HG03103 (cell line): Measurements from ENCODE around the gene CREG2.

Source experiments
- ATAC-seq: cut with Tn5 transposase; IDR thresholded peaks from one replicate; pipeline ENCODE4 v1.9.1; 2021; ENCODE audit warnings: low read depth; ENCODE audit not compliant: unreplicated experiment

CREG2 gene, protein sequence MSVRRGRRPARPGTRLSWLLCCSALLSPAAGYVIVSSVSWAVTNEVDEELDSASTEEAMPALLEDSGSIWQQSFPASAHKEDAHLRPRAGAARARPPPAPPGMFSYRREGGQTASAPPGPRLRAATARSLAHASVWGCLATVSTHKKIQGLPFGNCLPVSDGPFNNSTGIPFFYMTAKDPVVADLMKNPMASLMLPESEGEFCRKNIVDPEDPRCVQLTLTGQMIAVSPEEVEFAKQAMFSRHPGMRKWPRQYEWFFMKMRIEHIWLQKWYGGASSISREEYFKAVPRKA

DNA sequence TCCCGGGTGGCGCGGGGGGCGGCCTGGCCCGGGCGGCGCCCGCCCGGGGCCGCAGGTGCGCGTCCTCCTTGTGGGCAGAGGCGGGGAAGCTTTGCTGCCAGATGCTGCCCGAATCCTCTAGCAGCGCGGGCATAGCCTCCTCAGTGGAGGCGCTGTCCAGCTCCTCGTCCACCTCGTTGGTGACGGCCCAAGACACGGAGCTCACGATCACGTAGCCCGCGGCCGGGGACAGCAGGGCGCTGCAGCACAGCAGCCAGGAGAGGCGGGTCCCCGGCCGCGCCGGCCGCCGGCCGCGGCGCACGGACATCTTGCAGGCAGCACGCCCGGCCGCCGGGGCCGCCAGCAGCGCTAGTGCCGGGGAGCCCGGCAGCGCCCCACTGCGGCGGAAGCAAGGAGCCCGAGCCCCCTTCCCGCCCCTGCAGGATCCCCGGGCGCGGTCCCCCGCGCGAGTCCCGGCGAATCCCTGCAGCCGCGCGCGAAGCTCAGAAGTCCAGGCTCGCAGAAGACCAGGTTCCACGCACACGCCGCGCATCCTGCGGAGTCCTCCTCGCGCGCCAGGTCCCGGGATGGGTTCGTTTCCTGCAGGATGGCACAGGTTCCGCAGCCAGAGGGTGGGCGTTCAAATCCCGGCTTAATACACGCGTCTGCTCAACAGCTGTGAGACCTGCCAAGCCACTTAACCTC is at the start of gene CREG2:
Gene CREG2 (minus strand): TSS at position 353 of the 684 bp plus-strand sequence. CDS start 46 bp downstream, at position 307.
- no peak for ATAC-seq

DNA sequence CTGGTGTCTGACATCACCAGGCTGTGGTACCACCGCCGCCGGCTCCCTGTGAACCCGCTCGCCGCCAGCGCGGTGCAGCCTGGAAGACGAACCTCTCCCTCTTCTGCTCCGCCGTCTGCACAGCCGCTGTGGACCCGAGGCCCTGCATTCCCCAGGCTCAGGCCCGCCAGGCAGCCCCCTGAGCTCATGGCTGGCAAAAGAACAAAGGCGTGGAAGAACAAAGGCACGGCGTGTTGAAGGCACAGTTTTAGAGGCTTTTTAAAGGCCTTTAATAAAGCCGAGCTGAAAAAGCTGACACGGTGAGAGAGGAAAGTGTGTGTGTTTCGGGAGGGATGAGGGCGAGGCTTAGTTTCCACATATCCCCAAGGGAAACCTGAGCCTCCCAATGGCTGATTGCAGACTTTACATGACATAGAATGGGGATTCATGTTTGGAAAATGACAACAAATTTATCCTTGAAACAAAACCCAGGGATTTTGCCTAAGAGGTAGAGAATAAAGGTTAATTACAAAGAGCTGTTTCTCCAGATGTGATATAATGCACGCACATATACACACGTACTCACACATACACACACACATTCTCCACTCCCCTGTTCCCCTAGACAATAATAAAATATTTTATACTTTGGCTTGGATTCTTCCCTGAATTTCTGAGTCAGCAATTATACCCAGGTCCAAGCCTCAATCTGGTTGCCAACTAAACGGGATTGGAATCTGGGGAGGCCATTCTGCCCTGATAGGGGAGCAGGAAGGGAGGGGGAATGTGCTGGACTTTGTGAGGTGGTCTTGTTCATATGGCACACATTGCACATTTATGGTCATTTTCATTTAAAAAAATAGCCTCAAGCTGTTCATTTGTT is 47.9 kb upstream of the CREG2 start:
- no peak for ATAC-seq

DNA sequence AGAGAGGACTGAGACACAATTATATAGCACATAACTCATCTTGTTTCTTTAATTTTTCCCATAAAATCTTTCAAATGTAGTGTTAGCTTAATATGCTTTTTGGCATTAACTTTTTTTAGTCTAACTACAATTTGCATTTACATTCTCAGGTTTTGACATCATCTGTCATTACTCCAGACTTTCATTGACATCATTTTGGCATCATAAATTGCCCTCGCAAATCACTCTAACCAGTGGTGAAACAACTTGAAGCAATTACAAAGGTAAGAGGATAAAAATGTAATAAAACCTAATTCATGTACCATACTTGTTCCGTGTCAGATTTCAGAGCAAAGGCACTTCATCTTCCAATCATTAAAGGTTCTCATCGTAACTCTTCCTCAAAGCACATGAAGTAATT is 46.2 kb upstream of the CREG2 start:
- ATAC-seq, result no peak

DNA sequence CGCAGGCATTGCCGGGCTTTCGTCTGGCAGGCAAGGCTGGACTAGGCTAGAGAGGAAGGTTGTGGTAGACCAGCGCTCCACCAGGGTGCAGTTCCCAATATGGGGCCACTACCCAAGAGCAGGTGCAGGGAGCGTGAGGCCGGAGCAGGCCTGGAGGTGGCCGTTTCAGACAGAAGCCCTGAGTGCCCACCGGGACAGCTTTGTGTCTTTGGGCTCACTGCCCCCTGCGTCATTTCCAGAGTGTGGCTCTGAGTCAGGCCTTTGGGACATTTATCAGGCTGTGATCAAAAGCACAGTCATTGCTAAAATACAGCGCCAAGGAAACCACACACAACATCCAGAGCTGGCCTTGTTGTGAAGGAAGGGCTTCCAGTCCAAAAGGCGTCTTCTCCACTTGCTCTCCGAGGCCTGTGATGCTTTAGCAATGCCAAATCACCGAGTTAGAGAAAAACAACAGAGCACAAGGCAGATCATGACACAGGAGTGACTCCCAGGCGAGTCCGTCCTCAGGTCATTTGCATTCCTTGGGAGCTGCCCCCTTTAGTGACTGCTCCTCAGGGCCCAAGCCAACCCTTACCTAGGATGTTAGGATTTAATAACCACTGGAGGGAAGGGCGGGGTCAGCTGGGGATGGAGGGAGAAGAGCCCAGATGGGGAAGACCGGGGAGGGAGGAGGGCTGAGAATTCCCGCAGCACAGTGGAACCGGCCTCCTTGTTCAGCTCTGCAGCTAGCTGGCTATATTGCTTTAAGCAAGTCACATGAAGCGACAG is 45.3 kb upstream of the CREG2 start:
- no peak for ATAC-seq

- no peak for ATAC-seq
Observed at GRCh38 chr2:101431486-101431885, 44.2 kb upstream of the CREG2 start.

GRCh38 chr2:101430156-101430555 is 42.9 kb upstream of the CREG2 start:
- ATAC-seq, result no peak

DNA sequence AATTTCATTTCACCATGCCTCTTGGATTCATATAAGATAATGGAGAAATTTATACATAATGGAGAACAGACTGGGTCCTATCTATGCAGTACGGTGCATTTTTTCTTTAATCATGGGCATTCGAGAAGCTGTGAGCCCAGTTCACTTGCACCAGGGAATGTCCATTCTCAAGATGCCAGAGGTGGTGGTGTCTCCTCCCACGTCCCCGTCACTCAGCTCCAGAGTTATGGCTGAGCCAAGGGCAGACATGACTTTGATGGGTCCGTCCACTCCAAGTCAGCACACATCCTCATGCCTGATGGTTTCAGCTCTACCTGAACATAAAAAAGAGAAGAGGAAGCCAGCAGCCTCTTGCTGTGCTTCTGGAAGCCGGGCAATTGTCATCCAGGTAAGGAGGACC is 42.1 kb upstream of the CREG2 start:
- no peak for ATAC-seq

- no peak for ATAC-seq
Observed at GRCh38 chr2:101428422-101429176, 41.3 kb upstream of the CREG2 start.

DNA sequence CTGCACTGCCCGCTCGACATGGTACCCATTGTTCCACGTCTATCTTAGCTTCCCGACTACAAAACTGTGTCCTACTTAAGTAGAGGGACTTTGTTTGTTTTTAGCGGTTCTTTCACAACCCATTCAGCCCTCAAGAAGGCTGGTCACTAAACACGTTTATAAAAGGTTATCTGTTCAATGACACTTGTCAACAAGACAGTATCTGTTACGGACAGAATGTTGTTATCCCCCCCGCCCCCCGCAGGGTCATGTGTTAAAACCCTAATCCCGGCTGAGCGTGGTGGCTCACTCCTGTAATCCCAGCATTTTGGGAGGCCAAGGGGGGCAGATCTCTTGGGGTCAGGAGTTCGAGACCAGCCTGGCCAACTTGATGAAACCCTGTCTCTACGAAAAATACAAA is 40.4 kb upstream of the CREG2 start:
- ATAC-seq, result no peak

DNA sequence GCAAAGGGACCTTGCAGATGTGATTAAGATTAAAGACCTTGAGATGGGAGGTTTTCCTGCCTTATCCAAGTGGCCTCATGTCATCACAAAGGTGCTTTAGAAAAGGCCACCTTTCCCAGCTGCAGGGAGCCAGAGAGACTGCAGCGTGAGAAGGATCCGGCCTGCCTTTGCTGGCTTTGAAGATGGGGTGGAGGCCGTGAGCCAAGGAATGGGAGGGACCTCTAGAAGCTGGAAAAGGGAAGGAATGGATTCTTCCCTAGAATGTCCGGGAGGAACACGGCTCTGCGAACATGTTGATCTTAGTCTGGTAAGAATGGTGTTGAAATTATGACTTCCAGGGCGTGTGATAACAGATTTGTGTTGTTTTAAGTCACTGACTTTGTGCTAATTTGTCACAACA is 39.9 kb upstream of the CREG2 start:
- no peak for ATAC-seq

- ATAC-seq, result no peak
Observed at GRCh38 chr2:101426822-101427221, 39.5 kb upstream of the CREG2 start.

DNA sequence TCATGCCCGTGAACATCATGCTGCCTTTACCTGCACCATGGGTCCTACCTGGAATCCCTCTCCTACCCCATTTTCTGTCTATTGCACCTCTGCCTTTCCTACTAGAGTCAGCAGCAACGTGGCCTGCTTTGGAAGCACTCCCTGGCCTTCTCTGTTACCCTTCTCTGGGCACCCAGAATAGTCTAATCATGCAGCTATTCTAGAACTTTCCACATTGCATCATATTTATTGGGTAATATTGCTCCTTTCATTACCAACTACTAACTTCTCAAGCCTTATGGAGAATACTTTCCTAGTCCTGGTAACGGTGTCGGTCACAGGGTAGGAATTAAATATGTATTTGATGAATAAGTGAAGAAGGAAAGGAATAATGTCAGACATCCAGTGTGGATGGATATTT is 33.3 kb upstream of the CREG2 start:
- no peak for ATAC-seq

GRCh38 chr2:101419096-101419663 is 31.9 kb upstream of the CREG2 start:
- ATAC-seq, result no peak

DNA sequence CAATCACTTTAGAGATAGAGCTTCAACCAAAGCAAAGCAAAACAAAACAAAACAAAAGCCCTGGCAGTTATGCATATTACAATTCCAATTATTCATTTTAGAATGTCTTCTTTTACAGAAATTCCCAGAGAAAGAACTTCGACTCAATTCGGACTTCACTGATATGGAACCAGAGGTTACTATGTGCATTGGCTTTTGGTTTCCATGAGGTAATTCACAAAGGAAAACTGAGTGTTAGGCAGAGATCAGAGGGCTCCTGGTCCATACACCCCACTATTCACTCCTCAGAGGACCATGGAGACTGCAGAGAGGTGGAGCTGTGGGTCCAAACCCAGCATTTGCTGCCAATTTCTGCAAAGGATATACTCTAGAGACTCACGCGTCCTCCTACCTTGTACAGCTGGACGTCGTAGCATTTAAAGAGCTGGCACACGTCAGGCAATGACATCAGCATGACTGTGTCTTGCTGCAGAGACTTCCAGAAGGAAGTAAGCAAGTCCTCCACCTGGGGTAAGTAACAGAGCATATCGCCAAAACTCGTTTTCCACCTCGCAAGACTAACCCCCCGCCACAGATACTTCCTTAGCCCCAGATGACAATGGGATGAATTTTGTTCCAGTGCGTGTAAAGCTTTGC is 31.3 kb upstream of the CREG2 start:
- no peak for ATAC-seq

DNA sequence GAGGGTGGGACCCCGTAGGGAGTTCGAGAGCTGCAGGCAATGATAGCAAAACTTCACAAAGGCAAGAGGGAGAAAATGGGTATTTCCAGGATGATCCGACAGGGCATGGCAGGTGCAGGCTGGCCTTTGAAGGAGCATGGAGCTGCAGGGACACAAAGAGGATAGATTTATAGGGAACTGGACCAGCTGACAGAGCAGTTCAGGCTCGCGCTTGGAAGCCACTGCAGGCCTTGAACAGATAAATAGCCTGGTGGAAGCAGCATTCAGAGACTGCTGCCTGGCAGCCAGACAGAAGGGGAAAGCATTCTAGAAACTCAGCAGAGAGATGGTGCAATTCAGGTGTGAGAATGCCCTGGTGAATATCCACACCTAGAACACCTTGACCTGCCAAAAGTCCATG is 29.3 kb upstream of the CREG2 start:
- ATAC-seq, result no peak

- no peak for ATAC-seq
Observed at GRCh38 chr2:101415884-101416283, 28.6 kb upstream of the CREG2 start.

DNA sequence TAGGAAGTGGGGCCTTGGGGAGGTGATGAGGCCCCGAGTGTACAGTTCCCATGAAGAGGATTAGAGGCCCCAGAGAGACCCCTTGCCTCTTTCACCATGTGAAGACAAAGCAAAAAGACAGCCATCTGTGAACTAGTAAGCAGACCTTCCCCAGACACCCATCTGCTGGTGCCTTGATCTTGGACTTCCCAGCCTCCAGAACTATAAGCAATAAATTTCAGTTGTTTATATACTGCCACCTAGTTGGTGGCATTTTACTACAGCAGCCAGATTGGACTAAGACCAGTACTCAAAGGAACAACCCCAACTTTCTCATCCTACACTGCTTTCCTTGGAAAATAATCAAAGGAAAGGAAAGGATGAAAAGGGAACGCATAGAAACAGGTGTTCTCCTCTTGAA is 27.9 kb upstream of the CREG2 start:
- no peak for ATAC-seq

DNA sequence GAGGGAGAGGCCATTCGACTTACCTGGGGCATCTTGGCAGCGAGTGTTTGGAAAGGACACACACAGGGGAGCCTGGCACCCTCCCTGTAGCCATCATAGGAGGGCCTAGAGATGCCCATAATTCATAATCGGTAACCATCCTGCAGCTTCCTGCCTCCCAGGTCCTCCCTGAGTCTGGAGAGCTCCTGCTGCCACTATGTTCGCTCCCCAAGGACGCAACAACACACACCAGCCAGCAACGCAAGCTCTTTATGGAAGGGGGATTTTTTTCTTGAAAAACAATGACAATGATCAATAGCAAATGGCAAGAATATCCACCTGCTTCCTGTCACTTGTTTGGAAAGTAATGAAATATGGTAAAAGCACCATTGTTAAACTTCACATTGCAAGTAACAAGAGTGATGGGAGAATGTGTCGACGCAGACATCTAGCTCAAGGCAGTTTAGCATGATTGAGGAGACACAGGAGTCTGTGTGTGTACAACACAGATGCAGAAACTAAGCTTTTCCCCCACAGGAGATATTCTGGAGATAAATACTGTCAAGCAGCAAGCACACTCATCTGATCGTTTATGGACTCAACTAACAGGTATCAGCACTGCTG is 24.9 kb upstream of the CREG2 start:
- no peak for ATAC-seq

GRCh38 chr2:101410746-101411145 is 23.4 kb upstream of the CREG2 start:
- no peak for ATAC-seq
